Measurements from ENCODE around the gene LSM7. TPM values are rescaled to one million over a fixed set of nuclear protein-coding genes. Genes with fewer than 3 reads are reported as not detected.
A peak's percentile ranks its signal among the peaks of the same experiment; 100 is the strongest.

The LSM7 gene
- total RNA-seq, 4 donors from 2014 or later = 76.4 to 113 (median 106) TPM

GRCh38 chr19:2329501-2329916 lies 1.1 kb upstream of the LSM7 start:
- 53% methylated on average over 13 of the region's 13 CpGs for WGBS
- intact Hi-C loops (cut with DNase I) = loop anchor here (5.0 kb wide), 2 partner anchors 52 to 177 kb away; partner anchors contain the start of gene AP3D1
- peaks cover 0 to 19% (median 16%) of the 10 kb centered on the region in 4 donors for H3K36me3 ChIP-seq
- no peak for DNase-seq (ENCODE audit: extremely low spot score)
- no peak overlapping the region for H3K27ac ChIP-seq (replicated peaks in 1 of 4)
- no peaks in the 10 kb centered on the region for H3K27me3 ChIP-seq
- TF ChIP-seq CTCF (IDR thresholded peaks at IDR 0.05) (no peak), EP300 (IDR thresholded peaks at IDR 0.05) (no peak), POLR2A (IDR thresholded peaks at IDR 0.05; ENCODE audit: low read depth) (no peak), POLR2AphosphoS5 (IDR thresholded peaks at IDR 0.05) (no peak)
- H3K4me1 ChIP-seq = peaks cover 58 to 83% (median 76%) of the 10 kb centered on the region in 4 donors
- no peaks in the 10 kb centered on the region for H3K9me3 ChIP-seq
- H3K4me3 ChIP-seq = peak overlapping the region; percentile 87 to 100 (median 92)

GRCh38 chr19:2329149-2329478 lies 728 bp upstream of the LSM7 start:
- Histone ChIP-seq H3K4me1 (peaks cover 58 to 79% (median 72%) of the 10 kb centered on the region in 4 donors), H3K36me3 (peaks cover 0 to 21% (median 19%) of the 10 kb centered on the region in 4 donors), H3K27ac (replicated peaks in 1 of 4) (peak overlapping the region; percentile 76 to 85 (median 81)), H3K4me3 (peak overlapping the region; percentile 87 to 100 (median 92)), H3K9me3 (no peaks in the 10 kb centered on the region), H3K27me3 (no peaks in the 10 kb centered on the region)
- TF ChIP-seq CTCF (IDR thresholded peaks at IDR 0.05) = no peak
- no peak for TF ChIP-seq EP300 (IDR thresholded peaks at IDR 0.05)
- TF ChIP-seq POLR2A (IDR thresholded peaks at IDR 0.05; ENCODE audit: low read depth) = no peak
- no peak for TF ChIP-seq POLR2AphosphoS5 (IDR thresholded peaks at IDR 0.05)
- no peak for DNase-seq (ENCODE audit: extremely low spot score)
- intact Hi-C loops (cut with DNase I) = loop anchor here (5.0 kb wide), 2 partner anchors 52 to 177 kb away; partner anchors contain the start of gene AP3D1
- WGBS = 14% methylated on average over 5 of the region's 16 CpGs

DNA sequence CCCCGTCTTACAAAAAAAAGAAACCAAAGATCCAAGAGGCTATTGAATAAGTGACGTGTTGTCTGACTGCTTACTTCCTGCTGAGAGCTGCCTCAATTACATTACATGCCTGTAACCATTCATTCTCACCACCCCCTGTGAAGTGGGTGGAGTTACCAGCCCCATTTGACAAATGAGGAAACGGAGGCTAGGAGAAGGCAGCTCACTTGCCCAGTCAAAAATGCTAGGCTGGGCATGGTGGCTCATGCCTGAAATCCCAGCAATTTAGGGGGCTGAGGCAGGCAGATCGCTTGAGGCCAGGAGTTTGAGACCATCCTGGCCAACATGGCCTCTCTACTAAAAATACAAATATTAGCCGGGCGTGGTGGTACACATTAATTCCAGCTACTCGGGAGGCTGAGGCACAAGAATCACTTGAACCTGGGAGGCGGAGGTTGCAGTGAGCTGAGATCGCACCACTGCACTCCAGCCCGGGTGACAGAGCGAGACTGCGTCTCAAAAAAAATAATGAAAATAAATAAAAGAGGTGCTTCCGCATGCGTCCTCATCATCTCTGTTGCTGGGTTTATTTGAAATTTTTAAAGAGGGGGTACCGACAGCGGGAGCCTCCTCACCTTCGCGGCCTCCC lies 499 bp downstream of the LSM7 start:
- Histone ChIP-seq H3K27ac (replicated peaks in 1 of 4) (peak overlapping the region; percentile 76 to 85 (median 81)), H3K9me3 (no peaks in the 10 kb centered on the region), H3K4me3 (peak overlapping the region; percentile 87 to 100 (median 92)), H3K4me1 (peaks cover 51 to 67% (median 61%) of the 10 kb centered on the region in 4 donors), H3K36me3 (peaks cover 5 to 33% (median 31%) of the 10 kb centered on the region in 4 donors), H3K27me3 (no peaks in the 10 kb centered on the region)
- DNase-seq (ENCODE audit: extremely low spot score) = no peak
- TF ChIP-seq POLR2A (IDR thresholded peaks at IDR 0.05; ENCODE audit: low read depth) = no peak
- TF ChIP-seq CTCF (IDR thresholded peaks at IDR 0.05) = no peak
- TF ChIP-seq POLR2AphosphoS5 (IDR thresholded peaks at IDR 0.05) = no peak
- no peak for TF ChIP-seq EP300 (IDR thresholded peaks at IDR 0.05)
- WGBS = under 1% methylated on average over 18 of the region's 18 CpGs
- intact Hi-C loops (cut with DNase I) = loop anchor here (5.0 kb wide), 2 partner anchors 51 to 176 kb away; partner anchors contain the start of gene AP3D1

DNA sequence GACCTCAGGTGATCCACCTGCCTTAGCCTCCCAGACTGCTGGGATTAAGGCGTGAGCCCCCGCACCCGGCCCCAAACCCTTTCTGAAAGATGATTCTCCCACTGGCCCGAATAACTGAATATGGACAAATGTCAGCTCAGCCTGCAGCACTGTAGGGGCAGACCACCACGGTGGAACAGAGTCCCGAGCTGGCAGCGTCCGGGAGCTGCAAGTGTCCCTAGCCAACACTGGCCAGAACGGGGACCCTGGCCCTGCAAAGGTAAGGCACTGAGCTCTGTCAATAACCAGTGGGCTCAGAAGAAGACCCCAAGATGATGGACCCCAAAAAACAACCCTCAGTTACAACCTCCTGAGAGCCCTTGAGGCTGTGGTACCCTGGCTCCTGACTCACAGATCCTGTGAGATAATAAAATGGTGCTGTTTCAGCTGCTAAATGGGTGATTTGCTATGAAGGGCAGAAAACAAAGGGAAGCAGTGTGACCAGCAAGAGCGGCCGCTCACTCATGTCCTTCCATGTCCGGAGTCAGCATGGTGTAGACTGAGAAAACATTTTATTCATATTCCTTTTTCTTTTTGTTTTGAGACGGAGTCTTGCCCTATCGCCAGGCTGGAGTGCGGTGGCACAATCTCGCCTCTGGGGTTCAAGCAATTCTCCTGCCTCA lies 1.6 kb downstream of the LSM7 start:
- intact Hi-C loops (cut with DNase I) = loop anchor here (5.0 kb wide), 2 partner anchors 50 to 175 kb away; partner anchors contain the start of gene AP3D1
- Histone ChIP-seq H3K27me3 (no peaks in the 10 kb centered on the region), H3K27ac (replicated peaks in 1 of 4) (no peak overlapping the region), H3K4me1 (peaks cover 42 to 56% (median 50%) of the 10 kb centered on the region in 4 donors), H3K9me3 (no peaks in the 10 kb centered on the region), H3K36me3 (peaks cover 5 to 44% (median 41%) of the 10 kb centered on the region in 4 donors), H3K4me3 (peak overlapping the region in 2 of 4 donors; percentile 87 to 100)
- TF ChIP-seq EP300 (IDR thresholded peaks at IDR 0.05) = no peak
- no peak for TF ChIP-seq POLR2A (IDR thresholded peaks at IDR 0.05; ENCODE audit: low read depth)
- TF ChIP-seq POLR2AphosphoS5 (IDR thresholded peaks at IDR 0.05) = no peak
- no peak for TF ChIP-seq CTCF (IDR thresholded peaks at IDR 0.05)
- DNase-seq (ENCODE audit: extremely low spot score) = no peak
- 77% methylated on average over 12 of the region's 16 CpGs for WGBS

All from esophagus muscularis mucosa (tissue), 4 donors.